ENCODE data around the gene UBL3. TPM values are rescaled to one million over a fixed set of nuclear protein-coding genes. Genes with fewer than 3 reads are reported as not detected.

The UBL3 gene
- total and polyA plus RNA-seq, 10 of the 15 experiments (the other 5 are each of a cell fraction or from before 2014, with no cell fraction given): 5.5 to 13.7 (median 10.6) TPM

- no peak for ATAC-seq
- Histone ChIP-seq H4K20me1 (ENCODE audit: control insufficient read depth, insufficient read depth) (no peaks in the 10 kb centered on the region), H3K4me2 (ENCODE audit: control insufficient read depth, insufficient read depth) (no peak overlapping the region), H3K4me1 (ENCODE audit: control insufficient read depth, insufficient read depth, low read length) (no peaks in the 10 kb centered on the region), H3K9me3 (replicated peaks; ENCODE audit: control insufficient read depth, insufficient read depth, low read length) (no peaks in the 10 kb centered on the region; the same call in 1 of the 3 replicates), H3K9ac (ENCODE audit: control insufficient read depth, insufficient read depth, low read length) (no peak overlapping the region), H3K36me3 (ENCODE audit: control insufficient read depth in 2 of 2, insufficient read depth in 2 of 2, low read length in 1 of 2) (no peaks in the 10 kb centered on the region; a peak in 1 of 4 replicates), H3K27me3 (replicated peaks in 1 of 2; ENCODE audit: control insufficient read depth in 2 of 2, insufficient read depth in 2 of 2, low read length in 1 of 2) (no peaks in the 10 kb centered on the region), H3K79me2 (ENCODE audit: control insufficient read depth, insufficient read depth, low read length) (no peaks in the 10 kb centered on the region; the same call in none of the 2 replicates), H3K27ac (ENCODE audit: control insufficient read depth, insufficient read depth) (no peak overlapping the region), H2AFZ (ENCODE audit: control insufficient read depth, low read depth, low read length) (no peak overlapping the region), H3K4me3 (no peak overlapping the region)
- ChIA-PET RAD21 (ENCODE audit: unreplicated experiment) (no interaction called here), CTCF (no interaction called here), POLR2A (interaction anchor here (0.5 kb wide), 1 partner anchor 896 kb away, joined by 3 read pairs; no protein-coding TSS in a partner anchor), SMC1A (ENCODE audit: uncharacterized antibody, unreplicated experiment) (no interaction called here)
- DNase-seq (ENCODE audit: low read depth, low spot score): no peak
- FAIRE-seq: no peak
- no peak for TF ChIP-seq ZNF384 (IDR thresholded peaks at IDR 0.05; ENCODE audit: borderline replicate concordance, low read depth, low read length)
- TF ChIP-seq RELB (IDR thresholded peaks at IDR 0.05; ENCODE audit: low read depth): no peak
- no peak for TF ChIP-seq SIN3A (IDR thresholded peaks at IDR 0.05; ENCODE audit: low read depth, low read length)
- no peak for TF ChIP-seq CBX5 (IDR thresholded peaks at IDR 0.05; ENCODE audit: low read depth)
- no peak for TF ChIP-seq MTA3 (IDR thresholded peaks at IDR 0.05; ENCODE audit: borderline replicate concordance, low read length)
- no peak for TF ChIP-seq CEBPB (IDR thresholded peaks at IDR 0.05; ENCODE audit: borderline replicate concordance in 1 of 2, low read depth in 2 of 2, low read length in 2 of 2)
- TF ChIP-seq ZBED1 (IDR thresholded peaks at IDR 0.05; ENCODE audit: borderline replicate concordance): no peak
- TF ChIP-seq IKZF2 (IDR thresholded peaks at IDR 0.05): no peak
- no peak for TF ChIP-seq CHD2 (IDR thresholded peaks at IDR 0.05; ENCODE audit: borderline replicate concordance, low read depth, low read length)
- in situ Hi-C loops (cut with MboI) (no loop called here), intact Hi-C loops (cut with micrococcal nuclease; ENCODE audit: unreplicated experiment) (no loop called here)
- WGBS (ENCODE audit: insufficient coverage, insufficient replicate concordance, low lambda C conversion rate, missing lambda C conversion rate): 97% methylated on average over 6 of the region's 6 CpGs
- BruUV-seq (replicated peaks): TSS peak; percentile 13
These were observed 17.6 kb downstream of the UBL3 start for GRCh38 chr13:29832761-29833298.
